ENCODE data around the gene CNBD2.
"Not testable (repeated sequence)": the region's sequence is repeated elsewhere in the genome, so short reads cannot be mapped to it uniquely, and the experiment has no call there.

DNA sequence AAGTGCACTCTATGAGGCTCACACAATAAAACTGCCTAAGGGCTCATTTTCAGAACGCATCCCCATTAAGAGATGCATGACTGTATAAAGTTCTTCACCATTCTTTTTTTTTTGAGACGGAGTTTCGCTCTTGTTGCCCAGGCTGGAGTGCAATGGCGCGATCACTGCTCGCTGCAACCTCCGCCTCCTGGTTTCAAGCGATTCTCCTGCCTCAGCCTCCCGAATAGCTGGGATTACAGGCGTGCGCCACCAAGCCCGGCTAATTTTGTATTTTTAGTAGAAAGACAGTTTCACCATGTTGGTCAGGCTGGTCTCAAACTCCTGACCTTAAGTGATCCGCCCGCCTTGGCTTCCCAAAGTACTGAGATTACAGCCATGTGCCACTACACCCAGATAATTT, 16.3 kb upstream of the CNBD2 start:
- TF ChIP-seq, protein P1, sequence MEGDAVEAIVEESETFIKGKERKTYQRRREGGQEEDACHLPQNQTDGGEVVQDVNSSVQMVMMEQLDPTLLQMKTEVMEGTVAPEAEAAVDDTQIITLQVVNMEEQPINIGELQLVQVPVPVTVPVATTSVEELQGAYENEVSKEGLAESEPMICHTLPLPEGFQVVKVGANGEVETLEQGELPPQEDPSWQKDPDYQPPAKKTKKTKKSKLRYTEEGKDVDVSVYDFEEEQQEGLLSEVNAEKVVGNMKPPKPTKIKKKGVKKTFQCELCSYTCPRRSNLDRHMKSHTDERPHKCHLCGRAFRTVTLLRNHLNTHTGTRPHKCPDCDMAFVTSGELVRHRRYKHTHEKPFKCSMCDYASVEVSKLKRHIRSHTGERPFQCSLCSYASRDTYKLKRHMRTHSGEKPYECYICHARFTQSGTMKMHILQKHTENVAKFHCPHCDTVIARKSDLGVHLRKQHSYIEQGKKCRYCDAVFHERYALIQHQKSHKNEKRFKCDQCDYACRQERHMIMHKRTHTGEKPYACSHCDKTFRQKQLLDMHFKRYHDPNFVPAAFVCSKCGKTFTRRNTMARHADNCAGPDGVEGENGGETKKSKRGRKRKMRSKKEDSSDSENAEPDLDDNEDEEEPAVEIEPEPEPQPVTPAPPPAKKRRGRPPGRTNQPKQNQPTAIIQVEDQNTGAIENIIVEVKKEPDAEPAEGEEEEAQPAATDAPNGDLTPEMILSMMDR (IDR thresholded peaks at IDR 0.05): not testable (repeated sequence)
- not testable (repeated sequence) for TF ChIP-seq ZFX (IDR thresholded peaks at IDR 0.05; ENCODE audit: borderline replicate concordance)
